Karpas-422 (cell line): ENCODE measurements around the gene DYNC1I1. TPM values are rescaled to one million over a fixed set of nuclear protein-coding genes. Genes with fewer than 3 reads are reported as not detected.

Experiments
- DNase-seq: peaks from one replicate; pipeline ENCODE4 v3.0.0-alpha.2; 2015
- H2AFZ ChIP-seq: fragments of 200-600 bp; sonication (generic); 2 replicates; pipeline ENCODE4 v1.6.1; 2014; ENCODE audit warnings: antibody characterized with exemption, low read length, mixed read lengths
- H3K27ac ChIP-seq: fragments of 200-600 bp; sonication (generic); 2 replicates; pipeline ENCODE4 v1.5.1; 2014; ENCODE audit warnings: mild to moderate bottlenecking, low read length, moderate library complexity
- H3K27me3 ChIP-seq: fragments of 200-600 bp; sonication (generic); 2 replicates; pipeline ENCODE4 v1.6.1; 2014; ENCODE audit warnings: low read length, mixed read lengths
- H3K36me3 ChIP-seq: fragments of 200-600 bp; sonication (generic); 2 replicates; pipeline ENCODE4 v1.6.1; 2014; ENCODE audit warnings: low read length, mixed read lengths; ENCODE audit not compliant: insufficient read depth
- H3K4me1 ChIP-seq: fragments of 200-600 bp; sonication (generic); 2 replicates; pipeline ENCODE4 v1.6.1; 2014; ENCODE audit warnings: mild to moderate bottlenecking, low read length, mixed read lengths
- H3K4me2 ChIP-seq: fragments of 200-600 bp; sonication (generic); 2 replicates; pipeline ENCODE4 v1.6.1; 2014; ENCODE audit warnings: low read length, low read depth, mild to moderate bottlenecking; ENCODE audit not compliant: poor library complexity, severe bottlenecking
- H3K4me3 ChIP-seq: fragments of 200-600 bp; sonication (generic); 2 replicates; pipeline ENCODE4 v1.5.1; 2014; ENCODE audit warnings: mild to moderate bottlenecking, antibody characterized with exemption, low read length, mixed read lengths
- H3K79me2 ChIP-seq: fragments of 200-600 bp; sonication (generic); 2 replicates; pipeline ENCODE4 v1.6.1; 2014; ENCODE audit warnings: mild to moderate bottlenecking, low read length, mixed read lengths
- H3K9ac ChIP-seq: fragments of 200-600 bp; sonication (generic); 2 replicates; pipeline ENCODE4 v1.6.0; 2014; ENCODE audit warnings: low read length
- H3K9me2 ChIP-seq: fragments of 200-600 bp; sonication (generic), shearing (Covaris generic); replicated peaks from 2 replicates; pipeline ENCODE4 v1.6.0; 2014; ENCODE audit warnings: mild to moderate bottlenecking, low read length, moderate library complexity; ENCODE audit not compliant: insufficient read depth
- H3K9me3 ChIP-seq: fragments of 300-700, 200-600 bp; sonication (generic); 2 replicates; pipeline ENCODE4 v1.6.1; 2014; ENCODE audit warnings: low read length, mixed read lengths
- H4K20me1 ChIP-seq: fragments of 200-600 bp; sonication (generic); 2 replicates; pipeline ENCODE4 v1.6.1; 2014; ENCODE audit warnings: mild to moderate bottlenecking, antibody characterized with exemption, low read length, low read depth; ENCODE audit not compliant: insufficient read depth
- total RNA-seq: library from RNA; depleted of rRNA; stranded (reverse); fragments of >200 nt; shearing (Covaris generic); gene quantifications from 2 replicates; pipeline ENCODE4 v1.2.3, GENCODE V29; 2014; ENCODE audit warnings: low replicate concordance

Gene DYNC1I1
- total RNA-seq, 1 experiment from 2014 or later = not detected

GRCh38 chr7:96076350-96076707 is 304.0 kb downstream of the DYNC1I1 start:
- Histone ChIP-seq H3K4me2 (no peak overlapping the region), H4K20me1 (no peaks in the 10 kb centered on the region), H3K36me3 (no peaks in the 10 kb centered on the region), H3K9me3 (no peaks in the 10 kb centered on the region), H3K9ac (no peak overlapping the region), H2AFZ (no peak overlapping the region), H3K4me3 (no peak overlapping the region), H3K27ac (no peak overlapping the region), H3K79me2 (no peaks in the 10 kb centered on the region), H3K27me3 (no peaks in the 10 kb centered on the region), H3K4me1 (peaks cover 5% of the 10 kb centered on the region), H3K9me2 (no peaks in the 10 kb centered on the region)
- DNase-seq = no peak

GRCh38 chr7:96080027-96080426 is 307.7 kb downstream of the DYNC1I1 start:
- Histone ChIP-seq H3K27ac (no peak overlapping the region), H2AFZ (no peak overlapping the region), H3K9me2 (no peaks in the 10 kb centered on the region), H3K4me2 (no peak overlapping the region), H3K9me3 (no peaks in the 10 kb centered on the region), H3K79me2 (no peaks in the 10 kb centered on the region), H3K4me3 (no peak overlapping the region), H3K9ac (no peak overlapping the region), H4K20me1 (no peaks in the 10 kb centered on the region), H3K4me1 (peaks cover 5% of the 10 kb centered on the region), H3K36me3 (no peaks in the 10 kb centered on the region), H3K27me3 (no peaks in the 10 kb centered on the region)
- no peak for DNase-seq

GRCh38 chr7:96084881-96085553 is 312.7 kb downstream of the DYNC1I1 start:
- no peak overlapping the region for H3K9ac ChIP-seq
- no peaks in the 10 kb centered on the region for H3K79me2 ChIP-seq
- H3K4me2 ChIP-seq = no peak overlapping the region
- H3K4me1 ChIP-seq = no peaks in the 10 kb centered on the region; the same call in 1 of the 2 replicates
- H3K9me2 ChIP-seq = no peaks in the 10 kb centered on the region
- no peaks in the 10 kb centered on the region for H3K36me3 ChIP-seq
- H3K27ac ChIP-seq = no peak overlapping the region
- H4K20me1 ChIP-seq = no peaks in the 10 kb centered on the region
- no peaks in the 10 kb centered on the region for H3K9me3 ChIP-seq
- H2AFZ ChIP-seq = no peak overlapping the region
- no peak overlapping the region for H3K4me3 ChIP-seq
- DNase-seq = no peak
- H3K27me3 ChIP-seq = no peaks in the 10 kb centered on the region

GRCh38 chr7:96085953-96086352 is 313.6 kb downstream of the DYNC1I1 start:
- H3K27me3 ChIP-seq = no peaks in the 10 kb centered on the region
- no peak for DNase-seq
- no peaks in the 10 kb centered on the region for H3K36me3 ChIP-seq
- no peaks in the 10 kb centered on the region for H3K9me2 ChIP-seq
- H3K9me3 ChIP-seq = no peaks in the 10 kb centered on the region
- no peak overlapping the region for H3K9ac ChIP-seq
- no peak overlapping the region for H2AFZ ChIP-seq
- H3K4me3 ChIP-seq = no peak overlapping the region
- H4K20me1 ChIP-seq = no peaks in the 10 kb centered on the region
- H3K27ac ChIP-seq = no peak overlapping the region
- no peak overlapping the region for H3K4me2 ChIP-seq
- peaks cover 2% of the 10 kb centered on the region for H3K4me1 ChIP-seq
- no peaks in the 10 kb centered on the region for H3K79me2 ChIP-seq

- H3K9me3 ChIP-seq = no peaks in the 10 kb centered on the region
- no peak overlapping the region for H2AFZ ChIP-seq
- H4K20me1 ChIP-seq = no peaks in the 10 kb centered on the region
- no peaks in the 10 kb centered on the region for H3K27me3 ChIP-seq
- peaks cover 20% of the 10 kb centered on the region for H3K4me1 ChIP-seq
- DNase-seq = no peak
- no peak overlapping the region for H3K4me3 ChIP-seq
- no peak overlapping the region for H3K4me2 ChIP-seq
- H3K79me2 ChIP-seq = no peaks in the 10 kb centered on the region
- no peaks in the 10 kb centered on the region for H3K36me3 ChIP-seq
- H3K27ac ChIP-seq = no peak overlapping the region
- H3K9me2 ChIP-seq = no peaks in the 10 kb centered on the region
- H3K9ac ChIP-seq = no peak overlapping the region
These were observed 316.2 kb downstream of the DYNC1I1 start for GRCh38 chr7:96088579-96088978.

GRCh38 chr7:96089511-96089910 is 317.2 kb downstream of the DYNC1I1 start:
- peaks cover 20% of the 10 kb centered on the region for H3K4me1 ChIP-seq
- H2AFZ ChIP-seq = no peak overlapping the region
- no peak overlapping the region for H3K4me3 ChIP-seq
- no peak overlapping the region for H3K9ac ChIP-seq
- no peaks in the 10 kb centered on the region for H3K9me2 ChIP-seq
- 0 out of 2 replicates have a peak, but pooled peaks cover 4% of the 10 kb centered on the region for H3K27me3 ChIP-seq
- H3K36me3 ChIP-seq = no peaks in the 10 kb centered on the region
- no peaks in the 10 kb centered on the region for H3K79me2 ChIP-seq
- no peaks in the 10 kb centered on the region for H4K20me1 ChIP-seq
- no peak for DNase-seq
- H3K27ac ChIP-seq = no peak overlapping the region
- H3K4me2 ChIP-seq = no peak overlapping the region
- H3K9me3 ChIP-seq = no peaks in the 10 kb centered on the region

GRCh38 chr7:96090756-96091155 is 318.4 kb downstream of the DYNC1I1 start:
- DNase-seq = no peak
- H2AFZ ChIP-seq = no peak overlapping the region

GRCh38 chr7:96093435-96093834 is 321.1 kb downstream of the DYNC1I1 start:
- Histone ChIP-seq H3K4me2 (no peak overlapping the region), H3K9me3 (no peaks in the 10 kb centered on the region), H3K4me1 (peaks cover 20% of the 10 kb centered on the region), H3K27ac (no peak overlapping the region), H3K36me3 (no peaks in the 10 kb centered on the region), H3K9ac (no peak overlapping the region), H3K4me3 (no peak overlapping the region), H3K27me3 (0 out of 2 replicates have a peak, but pooled peaks cover 4% of the 10 kb centered on the region), H2AFZ (no peak overlapping the region), H3K9me2 (no peaks in the 10 kb centered on the region), H4K20me1 (no peaks in the 10 kb centered on the region), H3K79me2 (no peaks in the 10 kb centered on the region)
- no peak for DNase-seq

More at GRCh38 chr7:96090756-96091155, 318.4 kb downstream of the DYNC1I1 start:
- H3K9me2 ChIP-seq = no peaks in the 10 kb centered on the region
- no peak overlapping the region for H3K27ac ChIP-seq
- H3K4me3 ChIP-seq = no peak overlapping the region
- H4K20me1 ChIP-seq = no peaks in the 10 kb centered on the region
- H3K4me2 ChIP-seq = peak overlapping the region; percentile 68
- no peaks in the 10 kb centered on the region for H3K9me3 ChIP-seq
- no peak overlapping the region for H3K9ac ChIP-seq
- H3K36me3 ChIP-seq = no peaks in the 10 kb centered on the region
- no peaks in the 10 kb centered on the region for H3K79me2 ChIP-seq
- 0 out of 2 replicates have a peak, but pooled peaks cover 4% of the 10 kb centered on the region for H3K27me3 ChIP-seq
- peaks cover 20% of the 10 kb centered on the region for H3K4me1 ChIP-seq
